Astrocyte (in vitro differentiated cells and primary cell): ENCODE measurements around the gene TMED5. TPM values are rescaled to one million over a fixed set of nuclear protein-coding genes. Genes with fewer than 3 reads are reported as not detected.

Source experiments
- DNase-seq: peaks from one replicate; pipeline ENCODE4 v3.0.0-alpha.2; 2010; ENCODE audit warnings: low read depth
- FAIRE-seq: peaks from 2 replicates; lab custom pipeline; 2011; peaks lifted over from hg19 to GRCh38; lab: Jason Lieb, UNC
- H2AFZ ChIP-seq: 2 replicates; pipeline ENCODE4 v1.6.0; 2012; ENCODE audit warnings: low read depth, low read length, inconsistent platforms
- H3K27ac ChIP-seq: 2 replicates; pipeline ENCODE4 v1.5.1; 2011; ENCODE audit warnings: low read depth, low read length, inconsistent platforms
- H3K27me3 ChIP-seq: 2 replicates; pipeline ENCODE4 v1.6.0; 2011; ENCODE audit warnings: low read length, inconsistent platforms; ENCODE audit not compliant: insufficient read depth
- H3K36me3 ChIP-seq: 2 replicates; pipeline ENCODE4 v1.5.1; 2011; ENCODE audit warnings: low read length, inconsistent platforms; ENCODE audit not compliant: insufficient read depth
- H3K4me1 ChIP-seq: 2 replicates; pipeline ENCODE4 v1.5.1; 2011; ENCODE audit warnings: low read length, inconsistent platforms; ENCODE audit not compliant: insufficient read depth
- H3K4me2 ChIP-seq: 2 replicates; pipeline ENCODE4 v1.6.0; 2012; ENCODE audit warnings: low read length, inconsistent platforms
- H3K4me3 ChIP-seq: 2 replicates; pipeline ENCODE4 v1.5.1; 2011; ENCODE audit warnings: low read depth, mild to moderate bottlenecking, low read length, inconsistent platforms; ENCODE audit not compliant: insufficient read depth
- H3K79me2 ChIP-seq: 2 replicates; pipeline ENCODE4 v1.6.0; 2012; ENCODE audit warnings: mild to moderate bottlenecking, low read length, inconsistent platforms; ENCODE audit not compliant: insufficient read depth
- H3K9ac ChIP-seq: 2 replicates; pipeline ENCODE4 v1.6.0; 2012; ENCODE audit warnings: mild to moderate bottlenecking, low read length, inconsistent platforms
- H3K9me3 ChIP-seq: 2 replicates; pipeline ENCODE4 v1.5.1; 2012; ENCODE audit warnings: low read depth, mild to moderate bottlenecking, low read length, inconsistent platforms; ENCODE audit not compliant: insufficient read depth
- H4K20me1 ChIP-seq: 2 replicates; pipeline ENCODE4 v1.6.0; 2012; ENCODE audit warnings: low read length, inconsistent platforms; ENCODE audit not compliant: insufficient read depth
- H3K27ac Mint-ChIP-seq: one replicate; pipeline ENCODE4 v1.8.0; 2021; ENCODE audit warnings: mild to moderate bottlenecking, mixed read lengths; ENCODE audit not compliant: unreplicated experiment
- H3K27me3 Mint-ChIP-seq: one replicate; pipeline ENCODE4 v1.8.0; 2021; ENCODE audit warnings: low read depth, mixed read lengths; ENCODE audit not compliant: unreplicated experiment
- H3K36me3 Mint-ChIP-seq: one replicate; pipeline ENCODE4 v1.8.0; 2021; ENCODE audit warnings: low read depth, mixed read lengths; ENCODE audit not compliant: unreplicated experiment
- H3K4me1 Mint-ChIP-seq: one replicate; pipeline ENCODE4 v1.8.0; 2021; ENCODE audit warnings: low read depth, mixed read lengths; ENCODE audit not compliant: unreplicated experiment
- H3K4me3 Mint-ChIP-seq: one replicate; pipeline ENCODE4 v1.8.0; 2021; ENCODE audit warnings: mild to moderate bottlenecking, moderate library complexity, mixed read lengths; ENCODE audit not compliant: unreplicated experiment
- H3K9me3 Mint-ChIP-seq: one replicate; pipeline ENCODE4 v1.8.0; 2021; ENCODE audit warnings: mild to moderate bottlenecking, mixed read lengths; ENCODE audit not compliant: unreplicated experiment
- EZH2 ChIP-seq: IDR thresholded peaks from 2 replicates; pipeline ENCODE4 v1.6.1; 2012; ENCODE audit warnings: mild to moderate bottlenecking, low read length, inconsistent platforms; ENCODE audit not compliant: insufficient read depth
- total RNA-seq: library from RNA; stranded (reverse); gene quantifications from 2 replicates; pipeline ENCODE4 v1.2.1, GENCODE V29; 2021
- TF ChIP-seq, protein P1 (sequence below): IDR thresholded peaks from 2 replicates; pipeline ENCODE4 v1.5.1; 2011; ENCODE audit warnings: low read depth, mild to moderate bottlenecking, inconsistent platforms, low read length, moderate library complexity; ENCODE audit not compliant: insufficient read depth

Gene TMED5
- total RNA-seq, 1 donor from 2014 or later: 105 TPM

DNA sequence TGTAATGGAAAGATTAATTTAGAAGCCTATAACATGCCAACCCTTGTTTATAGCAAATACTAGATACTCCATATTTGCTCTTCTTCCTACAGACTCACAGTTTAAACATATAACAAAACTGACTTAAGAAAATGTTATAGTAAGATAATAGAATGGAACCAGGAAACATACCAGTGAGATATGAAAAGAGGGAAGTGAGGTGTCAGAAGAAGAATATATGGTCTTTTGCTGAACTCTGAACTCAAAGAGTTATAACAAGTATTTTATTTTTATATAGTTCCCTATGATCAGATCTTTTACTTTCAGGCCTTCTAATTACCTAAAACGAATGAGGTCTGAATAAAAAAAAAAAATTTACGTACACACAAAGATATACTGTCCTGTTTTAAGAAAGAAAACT is 20.9 kb downstream of the TMED5 start:
- peaks cover 29% of the 10 kb centered on the region for H4K20me1 ChIP-seq
- no peak overlapping the region for H3K4me2 ChIP-seq
- no peaks in the 10 kb centered on the region for H3K9me3 ChIP-seq
- H3K36me3 Mint-ChIP-seq: peaks cover 5% of the 10 kb centered on the region
- H3K27ac Mint-ChIP-seq: no peak overlapping the region
- H3K27me3 ChIP-seq: no peaks in the 10 kb centered on the region
- DNase-seq (no peak), FAIRE-seq (no peak)
- H3K9me3 Mint-ChIP-seq: no peaks in the 10 kb centered on the region
- no peaks in the 10 kb centered on the region for H3K27me3 Mint-ChIP-seq
- H3K27ac ChIP-seq: no peak overlapping the region
- no peaks in the 10 kb centered on the region for H3K4me1 ChIP-seq
- peaks cover 3% of the 10 kb centered on the region for H3K4me1 Mint-ChIP-seq
- no peak overlapping the region for H2AFZ ChIP-seq
- H3K79me2 ChIP-seq: peaks cover 61% of the 10 kb centered on the region
- no peak overlapping the region for H3K9ac ChIP-seq
- no peak overlapping the region for H3K4me3 Mint-ChIP-seq
- no peak overlapping the region for H3K4me3 ChIP-seq
- no peak for TF ChIP-seq EZH2
- TF ChIP-seq, protein P1, sequence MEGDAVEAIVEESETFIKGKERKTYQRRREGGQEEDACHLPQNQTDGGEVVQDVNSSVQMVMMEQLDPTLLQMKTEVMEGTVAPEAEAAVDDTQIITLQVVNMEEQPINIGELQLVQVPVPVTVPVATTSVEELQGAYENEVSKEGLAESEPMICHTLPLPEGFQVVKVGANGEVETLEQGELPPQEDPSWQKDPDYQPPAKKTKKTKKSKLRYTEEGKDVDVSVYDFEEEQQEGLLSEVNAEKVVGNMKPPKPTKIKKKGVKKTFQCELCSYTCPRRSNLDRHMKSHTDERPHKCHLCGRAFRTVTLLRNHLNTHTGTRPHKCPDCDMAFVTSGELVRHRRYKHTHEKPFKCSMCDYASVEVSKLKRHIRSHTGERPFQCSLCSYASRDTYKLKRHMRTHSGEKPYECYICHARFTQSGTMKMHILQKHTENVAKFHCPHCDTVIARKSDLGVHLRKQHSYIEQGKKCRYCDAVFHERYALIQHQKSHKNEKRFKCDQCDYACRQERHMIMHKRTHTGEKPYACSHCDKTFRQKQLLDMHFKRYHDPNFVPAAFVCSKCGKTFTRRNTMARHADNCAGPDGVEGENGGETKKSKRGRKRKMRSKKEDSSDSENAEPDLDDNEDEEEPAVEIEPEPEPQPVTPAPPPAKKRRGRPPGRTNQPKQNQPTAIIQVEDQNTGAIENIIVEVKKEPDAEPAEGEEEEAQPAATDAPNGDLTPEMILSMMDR: no peak
- H3K36me3 ChIP-seq: peaks cover 20% of the 10 kb centered on the region

DNA sequence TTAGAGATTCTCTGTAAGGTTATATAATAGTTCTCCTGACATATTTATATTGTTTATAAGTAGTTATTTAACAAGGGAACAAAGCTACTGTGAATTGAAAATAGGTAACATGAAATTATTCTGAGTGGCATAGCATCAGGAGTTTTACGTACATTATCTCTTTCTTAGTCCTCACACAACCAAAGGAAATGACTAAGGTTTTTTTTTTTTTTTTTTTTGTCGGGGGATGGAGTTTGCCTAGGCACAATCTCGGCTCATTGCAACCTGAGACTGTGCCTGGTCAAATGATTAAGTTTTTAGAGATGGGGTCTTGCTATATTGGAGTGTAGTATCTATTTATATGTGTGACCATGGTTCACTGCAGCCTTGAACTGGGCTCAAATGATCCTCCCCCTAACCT is 24.9 kb downstream of the TMED5 start:
- no peak for DNase-seq
- H3K36me3 Mint-ChIP-seq: peaks cover 7% of the 10 kb centered on the region
- H3K36me3 ChIP-seq: peaks cover 24% of the 10 kb centered on the region
- no peak for FAIRE-seq
- no peak overlapping the region for H3K4me3 Mint-ChIP-seq
- no peaks in the 10 kb centered on the region for H3K9me3 ChIP-seq
- no peaks in the 10 kb centered on the region for H3K9me3 Mint-ChIP-seq
- H3K27ac ChIP-seq: no peak overlapping the region
- no peaks in the 10 kb centered on the region for H3K27me3 Mint-ChIP-seq
- no peak overlapping the region for H2AFZ ChIP-seq
- H3K27me3 ChIP-seq: no peaks in the 10 kb centered on the region
- H3K4me1 ChIP-seq: no peaks in the 10 kb centered on the region
- no peak overlapping the region for H3K27ac Mint-ChIP-seq
- H3K9ac ChIP-seq: no peak overlapping the region
- H3K4me2 ChIP-seq: no peak overlapping the region
- TF ChIP-seq, protein P1: no peak
- TF ChIP-seq EZH2: no peak
- peaks cover 28% of the 10 kb centered on the region for H3K79me2 ChIP-seq
- no peak overlapping the region for H3K4me3 ChIP-seq
- peaks cover 7% of the 10 kb centered on the region for H4K20me1 ChIP-seq
- peaks cover 3% of the 10 kb centered on the region for H3K4me1 Mint-ChIP-seq

GRCh38 chr1:93154898-93155297 is 25.3 kb downstream of the TMED5 start:
- no peak overlapping the region for H2AFZ ChIP-seq
- H3K27ac ChIP-seq: no peak overlapping the region
- Mint-ChIP-seq H3K36me3 (peaks cover 6% of the 10 kb centered on the region), H3K27ac (no peak overlapping the region), H3K4me1 (peaks cover 3% of the 10 kb centered on the region), H3K9me3 (no peaks in the 10 kb centered on the region), H3K4me3 (no peak overlapping the region), H3K27me3 (no peaks in the 10 kb centered on the region)
- peaks cover 24% of the 10 kb centered on the region for H3K36me3 ChIP-seq
- H4K20me1 ChIP-seq: peaks cover 7% of the 10 kb centered on the region
- no peaks in the 10 kb centered on the region for H3K4me1 ChIP-seq
- no peak overlapping the region for H3K4me3 ChIP-seq
- no peaks in the 10 kb centered on the region for H3K27me3 ChIP-seq
- no peaks in the 10 kb centered on the region for H3K9me3 ChIP-seq
- no peak overlapping the region for H3K4me2 ChIP-seq
- H3K9ac ChIP-seq: no peak overlapping the region
- TF ChIP-seq EZH2: no peak
- TF ChIP-seq, protein P1: no peak
- no peak for FAIRE-seq
- DNase-seq: no peak
- peaks cover 24% of the 10 kb centered on the region for H3K79me2 ChIP-seq
